DMS79 treated with DMSO at 0.1 percent for 48 hours (cell line): ENCODE data around the gene INPP5A.
A peak's percentile ranks its signal among the peaks of the same experiment; 100 is the strongest.
"Not testable (repeated sequence)": the region's sequence is repeated elsewhere in the genome, so short reads cannot be mapped to it uniquely, and the experiment has no call there.

Experiments
- DNase-seq: peaks from one replicate; lab custom pipeline; 2025; lab: John Stamatoyannopoulos, UW

The INPP5A gene

DNA sequence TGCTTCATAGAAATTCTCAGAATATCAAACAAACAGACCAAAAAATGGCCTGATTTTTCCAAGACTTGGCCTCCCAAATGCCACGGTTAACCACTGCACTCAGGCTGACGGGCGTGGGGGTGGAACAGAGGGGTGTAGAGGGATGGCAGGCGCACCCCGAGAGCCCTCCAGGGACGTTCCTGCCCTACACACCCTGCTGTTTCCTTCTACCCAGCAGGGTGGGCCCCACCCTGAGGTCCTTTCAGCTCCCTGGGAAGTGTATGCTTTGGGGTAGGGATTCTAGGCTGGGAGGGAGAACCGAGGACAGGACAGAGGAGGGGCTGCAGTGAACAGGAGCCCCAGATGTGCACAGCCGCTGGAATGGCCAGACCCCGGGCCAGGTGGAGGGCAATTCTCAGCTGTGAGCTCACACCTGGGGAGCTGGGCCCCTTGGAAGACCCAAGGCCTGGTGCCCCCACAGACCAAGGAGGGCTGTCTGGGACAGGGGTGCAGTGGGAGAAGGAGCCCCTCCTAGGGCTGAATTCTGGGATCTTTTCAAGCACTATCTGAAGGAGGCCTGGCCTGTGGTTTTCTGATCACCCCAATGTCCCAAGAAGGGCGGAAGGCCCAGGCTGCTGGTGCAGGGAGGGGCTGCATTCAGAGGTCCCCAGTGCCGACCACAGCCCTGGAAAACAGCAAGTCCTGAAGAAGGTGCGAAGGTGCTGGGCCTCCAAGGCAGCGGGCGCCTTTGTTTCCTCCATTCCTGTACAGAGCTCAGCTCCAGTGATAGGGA, 32.9 kb upstream of the INPP5A start:
- DNase-seq: no peak

DNA sequence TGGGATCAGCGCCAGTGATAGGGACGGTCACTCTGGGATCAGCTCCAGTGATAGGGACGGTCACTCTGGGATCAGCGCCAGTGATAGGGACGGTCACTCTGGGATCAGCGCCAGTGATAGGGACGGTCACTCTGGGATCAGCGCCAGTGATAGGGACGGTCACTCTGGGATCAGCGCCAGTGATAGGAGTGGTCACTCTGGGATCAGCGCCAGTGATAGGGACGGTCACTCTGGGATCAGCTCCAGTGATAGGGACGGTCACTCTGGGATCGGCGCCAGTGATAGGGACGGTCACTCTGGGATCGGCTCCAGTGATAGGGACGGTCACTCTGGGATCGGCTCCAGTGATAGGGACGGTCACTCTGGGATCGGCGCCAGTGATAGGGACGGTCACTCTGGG, 32.0 kb upstream of the INPP5A start:
- not testable (repeated sequence) for DNase-seq

- DNase-seq: peak; percentile 19
These were observed 30.7 kb upstream of the INPP5A start for GRCh38 chr10:132506711-132507408.

DNA sequence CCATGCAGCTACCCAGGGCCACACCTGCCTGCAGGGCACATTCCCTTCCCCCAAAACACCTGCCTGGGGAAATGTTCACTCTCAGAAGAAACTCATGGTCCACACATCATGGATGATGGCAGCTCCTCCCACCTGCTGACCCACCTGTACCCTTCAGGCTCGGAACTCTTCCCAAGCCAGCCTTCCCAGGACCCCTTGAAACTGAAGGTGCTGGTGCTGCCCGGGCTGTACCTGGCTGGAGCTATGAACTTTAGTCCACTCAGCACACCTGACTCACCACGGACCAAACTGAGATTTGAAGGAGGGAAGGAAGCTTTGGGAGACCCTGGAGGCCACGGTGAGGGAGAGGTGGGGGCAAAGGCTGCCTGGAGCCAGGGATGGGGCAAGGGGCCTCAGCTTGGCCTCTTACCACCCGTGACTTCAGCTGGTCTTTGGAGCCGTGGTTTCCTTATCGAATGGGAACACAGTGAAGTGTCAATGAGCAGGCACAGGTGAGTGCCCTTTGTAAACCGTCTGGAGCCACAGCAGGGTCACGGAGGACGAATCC, 30.1 kb upstream of the INPP5A start:
- DNase-seq: no peak

DNA sequence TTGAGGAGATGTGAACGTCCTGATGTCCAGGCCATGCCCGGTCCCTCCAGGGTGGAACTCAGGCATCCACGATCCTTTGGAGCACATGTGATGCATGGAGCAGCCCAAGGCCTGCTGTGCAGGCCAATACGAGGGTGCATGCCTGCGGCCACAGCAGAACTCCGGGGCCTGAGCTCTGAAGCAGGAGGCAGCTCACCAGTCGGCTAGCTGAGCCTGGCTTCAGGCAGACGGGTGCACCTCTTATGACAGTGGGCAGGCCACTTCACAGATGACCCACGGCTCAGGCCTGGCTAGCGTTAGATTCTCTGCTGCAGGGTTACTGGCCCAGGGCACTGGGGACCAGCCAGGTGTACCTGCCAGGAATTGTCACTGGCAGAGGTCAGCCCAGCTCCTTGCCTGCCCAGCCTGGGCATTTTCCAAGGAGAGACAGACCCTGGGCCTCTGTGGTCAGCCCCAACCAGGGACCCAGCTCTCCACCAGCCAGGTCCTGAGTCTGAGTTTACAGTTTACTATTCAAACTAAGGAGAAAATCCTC, 29.6 kb upstream of the INPP5A start:
- no peak for DNase-seq

DNA sequence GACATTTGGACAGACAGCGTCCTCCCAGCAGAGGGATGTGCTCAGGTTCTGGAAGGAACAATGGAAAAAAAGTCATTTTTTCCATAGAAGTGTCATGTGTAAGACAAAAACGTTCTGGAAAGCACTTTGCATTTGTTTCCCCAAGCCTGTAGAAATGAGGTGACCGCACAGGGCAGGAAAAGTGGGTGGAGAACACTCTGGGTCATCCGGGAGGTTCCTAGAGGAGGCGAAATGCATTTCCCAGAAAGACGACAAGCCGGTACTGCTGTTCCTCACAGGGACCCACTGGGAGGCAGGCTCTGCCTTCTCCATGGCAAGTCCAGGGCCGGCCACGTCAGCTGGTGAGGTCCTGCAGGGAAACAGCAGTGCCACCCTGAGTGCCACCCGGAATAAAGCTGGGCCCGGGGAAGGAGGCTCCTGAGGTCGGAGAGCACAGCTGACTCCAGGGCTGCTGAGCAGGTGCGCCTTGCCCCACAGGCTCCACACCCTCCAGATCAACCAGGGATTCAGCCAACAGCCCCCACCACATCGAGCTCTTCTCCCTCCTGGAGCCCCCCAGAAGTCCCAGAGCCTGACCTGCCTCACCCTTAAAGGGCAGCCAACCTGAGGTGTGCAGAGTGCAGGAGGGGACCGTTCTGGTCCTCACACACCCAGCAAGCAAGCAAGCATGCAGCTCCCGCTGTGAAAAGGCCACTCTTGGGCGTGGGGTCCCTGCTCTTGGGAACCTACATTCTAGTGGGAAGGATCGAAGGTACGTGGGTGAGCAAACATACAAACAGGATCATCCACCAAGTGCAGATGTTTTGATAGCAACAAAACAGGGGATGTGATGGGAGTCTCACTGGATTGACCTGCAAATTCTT, 28.8 kb upstream of the INPP5A start:
- no peak for DNase-seq

- DNase-seq: no peak
These were observed 27.9 kb upstream of the INPP5A start for GRCh38 chr10:132509506-132510173.

DNA sequence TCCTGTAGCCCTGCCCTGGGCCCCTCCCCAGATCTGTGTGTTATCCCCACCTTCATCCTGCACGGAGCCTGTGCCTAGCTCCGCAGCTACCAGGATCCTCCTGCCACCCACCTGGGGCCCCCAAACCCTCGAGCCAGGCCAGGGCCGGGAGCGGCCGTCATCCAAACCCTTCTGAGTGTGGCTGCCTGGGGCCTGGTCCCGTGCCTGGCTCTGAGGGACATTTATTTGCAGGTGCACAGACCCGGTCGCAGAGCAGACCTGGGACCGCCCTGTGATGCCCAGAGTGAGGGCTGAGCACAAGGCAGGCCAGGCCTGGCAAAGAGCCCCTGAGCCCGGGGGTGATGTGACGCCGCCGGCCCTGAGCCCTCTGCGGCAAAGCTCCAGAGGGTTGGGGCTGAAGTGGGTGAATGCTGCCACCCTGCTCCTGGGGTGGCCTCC, 27.4 kb upstream of the INPP5A start:
- DNase-seq: no peak

DNA sequence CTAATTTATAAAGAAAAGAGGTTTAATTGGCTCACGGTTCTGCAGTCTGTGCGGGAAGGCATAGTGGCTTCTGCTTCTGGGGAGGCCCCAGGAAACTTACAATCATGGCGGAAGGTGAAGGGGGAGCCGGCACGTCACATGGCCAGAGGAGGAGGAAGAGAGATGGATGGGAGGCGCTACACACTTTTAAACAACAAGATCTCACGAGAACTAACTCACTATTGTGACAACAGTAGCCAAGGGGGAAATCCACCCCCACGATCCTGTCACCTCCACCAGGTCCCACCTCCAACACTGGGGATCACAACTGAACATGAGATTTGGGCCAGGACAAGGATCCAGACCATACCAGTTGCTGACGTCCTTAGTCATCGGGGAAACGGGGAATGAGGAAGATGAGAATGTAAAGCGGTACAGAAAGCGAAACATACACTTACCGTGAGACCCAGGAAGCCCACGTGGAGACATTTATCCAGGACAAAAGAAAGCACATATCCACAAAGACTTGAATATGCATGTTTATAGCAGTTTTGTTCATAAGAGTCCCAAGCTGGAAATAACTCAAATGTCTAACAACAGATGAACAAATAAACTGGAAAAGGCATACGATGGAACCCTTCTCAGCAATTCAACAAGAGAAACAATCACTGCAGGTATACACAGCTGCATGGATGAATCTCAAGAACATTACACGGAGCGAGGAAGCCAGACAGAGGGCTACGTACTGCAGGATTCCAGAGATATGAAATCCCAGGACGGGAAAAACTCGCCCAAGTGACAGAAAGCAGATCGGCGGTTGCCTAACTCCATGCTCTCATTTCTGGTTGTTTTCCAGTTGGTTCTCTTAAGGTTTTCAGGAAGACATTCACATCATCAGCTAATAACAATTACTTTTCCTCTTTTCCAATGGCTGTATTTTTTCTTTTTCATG, 26.2 kb upstream of the INPP5A start:
- no peak for DNase-seq

DNA sequence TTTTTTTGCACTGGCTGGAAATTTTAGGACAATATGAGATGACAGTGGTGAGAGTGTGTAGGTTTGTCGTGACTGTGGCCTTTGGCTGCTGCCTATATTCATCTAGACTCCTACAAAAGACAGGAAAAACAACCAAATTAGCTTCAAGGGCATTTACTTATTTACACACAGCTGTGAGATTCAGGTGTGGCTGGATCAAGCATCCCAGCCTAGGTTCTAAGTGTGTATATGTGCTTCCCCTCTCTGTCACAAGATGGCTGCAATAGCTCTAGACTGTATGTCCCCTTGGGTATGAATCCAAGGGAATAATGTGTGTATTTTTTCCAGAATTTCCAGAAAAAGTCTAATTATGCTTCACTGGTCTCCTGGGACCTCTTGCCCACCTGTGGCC, 25.5 kb upstream of the INPP5A start:
- DNase-seq: no peak

- no peak for DNase-seq
These were observed 24.8 kb upstream of the INPP5A start for GRCh38 chr10:132512693-132513345.

DNA sequence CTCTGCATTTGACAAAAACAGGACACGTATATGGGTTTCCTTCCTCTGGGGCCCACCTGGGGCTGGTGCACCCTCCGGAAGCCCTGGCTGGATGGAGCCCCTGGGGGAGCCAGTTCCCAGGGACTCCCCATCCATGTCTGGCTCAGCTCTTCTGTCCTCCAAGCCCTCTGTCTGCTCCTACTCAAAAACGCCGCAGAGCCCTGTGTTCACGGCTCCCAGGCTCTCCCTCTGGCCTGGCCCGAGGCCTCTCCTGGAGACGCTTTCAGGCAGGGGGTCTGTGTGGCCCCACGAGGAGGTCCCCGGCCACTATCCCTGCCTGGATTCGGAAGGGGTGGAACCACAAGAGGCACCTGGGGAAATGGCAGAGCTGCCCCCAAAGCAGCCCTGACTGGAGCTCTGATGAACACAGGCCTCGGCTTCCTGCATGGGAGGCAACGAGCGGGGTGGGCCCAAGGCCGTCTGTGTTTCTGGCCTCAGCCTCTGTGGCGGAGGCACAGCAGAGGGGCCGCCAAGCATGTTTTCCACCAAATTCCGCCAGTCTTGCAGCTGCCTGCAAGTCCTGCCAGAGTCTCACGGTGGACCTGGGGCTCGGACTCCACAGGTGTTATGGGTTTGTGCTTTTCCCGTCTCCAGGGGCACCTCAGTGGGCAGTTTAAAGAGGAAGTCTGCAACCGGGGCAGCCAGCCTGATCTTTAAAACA, 22.6 kb upstream of the INPP5A start:
- DNase-seq: no peak

- DNase-seq: no peak
These were observed 21.5 kb upstream of the INPP5A start for GRCh38 chr10:132515811-132516726.

GRCh38 chr10:132516771-132517725, 20.5 kb upstream of the INPP5A start:
- DNase-seq: no peak

DNA sequence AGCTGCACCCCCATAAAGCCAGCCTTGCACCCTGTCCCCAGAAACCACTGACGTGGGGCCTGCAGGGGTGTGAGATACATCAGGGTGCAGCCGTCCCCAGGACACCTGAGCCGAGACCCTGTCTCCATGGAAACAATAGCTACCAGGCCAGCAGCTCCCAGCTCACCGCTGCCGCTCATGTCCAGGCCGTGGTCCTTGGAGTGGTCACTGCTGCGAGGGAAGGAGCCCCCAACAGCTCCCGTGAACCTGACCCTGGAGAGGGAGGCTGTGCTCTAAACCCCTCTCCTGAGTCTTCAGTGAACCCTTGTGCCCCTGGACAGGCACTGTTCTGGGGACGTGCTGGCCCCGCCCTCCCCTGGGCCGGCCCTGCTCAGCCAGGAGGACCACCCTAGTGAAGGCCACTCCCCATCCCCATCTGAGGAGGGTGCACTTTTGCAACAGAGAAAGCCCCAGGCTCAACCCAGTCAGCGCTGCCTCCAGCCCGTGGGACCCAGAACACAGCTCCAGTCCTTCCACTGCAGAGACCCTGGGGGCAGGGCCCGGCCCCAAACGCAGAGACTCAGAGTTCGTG, 19.6 kb upstream of the INPP5A start:
- DNase-seq: no peak

DNA sequence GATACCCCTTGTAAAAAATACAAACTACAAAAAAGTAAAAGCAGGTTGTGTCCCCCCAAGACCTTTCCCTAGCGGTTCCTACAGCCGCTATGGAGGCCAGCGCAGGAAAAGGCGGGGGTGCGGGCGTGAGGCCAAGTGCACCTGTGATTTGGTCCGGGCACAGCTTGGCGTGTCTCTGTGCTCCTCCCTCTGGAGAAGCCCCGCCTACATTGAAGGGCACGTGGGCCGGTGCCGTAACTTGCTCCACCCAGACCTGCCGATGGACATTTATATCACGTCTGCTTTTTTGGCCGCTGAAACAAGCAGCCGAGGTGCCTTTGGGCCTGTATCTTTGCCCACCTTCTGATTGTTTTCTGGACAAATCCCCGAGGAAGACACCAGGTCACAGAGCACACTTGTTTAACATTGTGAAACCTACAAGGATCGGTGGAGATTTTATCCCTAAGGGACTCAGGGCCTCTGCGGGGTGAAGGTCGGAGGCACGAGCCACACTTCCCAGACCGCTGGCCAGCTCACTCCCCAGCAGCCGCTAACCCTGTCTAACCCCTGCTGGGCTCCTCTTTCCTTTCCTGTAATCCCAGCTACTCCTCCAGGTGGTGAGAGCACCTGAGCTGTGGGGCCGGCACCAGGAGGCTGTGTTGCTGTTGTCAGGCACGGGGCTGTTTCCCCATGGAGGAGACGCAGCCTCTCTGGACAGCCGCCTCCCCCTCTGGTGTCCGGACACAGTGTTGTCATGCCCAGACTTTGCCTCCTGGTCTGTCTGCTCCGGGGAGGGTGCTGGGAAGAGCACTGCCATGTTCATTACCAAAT, 18.8 kb upstream of the INPP5A start:
- peak; percentile 54 for DNase-seq
